GM19438 (cell line): ENCODE data around the gene CLMP.
A peak's percentile ranks its signal among the peaks of the same experiment; 100 is the strongest.

Source experiments
- ATAC-seq: cut with Tn5 transposase; IDR thresholded peaks from one replicate; pipeline ENCODE4 v1.9.1; 2021; ENCODE audit warnings: low read depth; ENCODE audit not compliant: unreplicated experiment

The CLMP gene

DNA sequence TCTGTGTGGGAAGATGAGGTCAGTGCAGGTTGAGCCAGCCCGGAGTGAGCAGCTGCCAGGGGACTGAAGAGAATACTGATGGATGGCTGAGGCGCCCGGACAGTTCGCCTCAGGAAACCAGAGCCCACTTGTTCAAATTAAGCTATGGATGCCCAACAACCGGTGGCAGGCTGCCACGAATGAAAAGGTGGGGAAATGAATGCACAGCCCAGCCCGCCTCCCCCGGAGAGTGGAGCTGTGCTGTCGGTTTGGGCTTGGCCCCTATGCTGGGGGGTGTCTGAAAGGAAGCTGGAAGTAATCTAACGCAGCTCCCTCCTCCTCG, 155.0 kb downstream of the CLMP start:
- ATAC-seq, result no peak

DNA sequence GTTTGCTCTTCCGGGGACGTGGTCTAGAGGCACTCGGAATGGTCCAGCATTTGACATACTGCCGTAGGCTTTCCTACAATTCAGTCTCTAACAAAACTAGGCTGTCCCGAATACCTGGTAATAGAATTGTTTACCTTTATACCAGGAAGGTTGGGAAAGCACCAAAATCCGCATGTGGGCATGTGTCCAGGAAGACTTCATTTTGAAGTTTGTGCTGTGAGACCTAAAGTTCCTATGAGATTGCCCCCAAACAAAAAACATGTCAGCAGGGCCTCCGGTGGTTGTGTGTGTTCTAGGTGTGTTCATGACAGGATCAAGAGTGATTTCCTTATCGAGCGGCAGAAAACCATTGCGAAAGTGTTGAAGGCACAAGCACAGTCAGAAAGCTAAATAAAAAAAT, 159.2 kb downstream of the CLMP start:
- ATAC-seq, result no peak

DNA sequence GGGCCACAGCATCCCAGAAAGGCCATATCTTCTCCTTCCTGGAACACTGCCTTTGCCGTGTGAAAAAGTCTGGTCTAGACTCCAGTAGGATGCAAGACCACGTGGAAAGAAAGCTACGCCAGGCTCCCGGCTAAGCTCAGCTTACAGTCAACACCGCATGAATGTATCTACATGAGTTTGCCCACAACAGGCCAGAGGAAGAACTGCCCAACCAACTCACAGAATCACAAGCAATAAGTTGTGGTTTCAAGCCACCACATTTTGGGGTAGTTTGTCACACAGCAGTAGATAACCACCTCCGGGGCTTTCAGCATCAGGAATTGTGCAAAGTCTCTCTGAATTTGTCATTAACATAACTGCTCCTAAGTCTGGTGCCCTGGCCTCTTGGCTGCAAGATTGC, 160.5 kb downstream of the CLMP start:
- ATAC-seq, result no peak

DNA sequence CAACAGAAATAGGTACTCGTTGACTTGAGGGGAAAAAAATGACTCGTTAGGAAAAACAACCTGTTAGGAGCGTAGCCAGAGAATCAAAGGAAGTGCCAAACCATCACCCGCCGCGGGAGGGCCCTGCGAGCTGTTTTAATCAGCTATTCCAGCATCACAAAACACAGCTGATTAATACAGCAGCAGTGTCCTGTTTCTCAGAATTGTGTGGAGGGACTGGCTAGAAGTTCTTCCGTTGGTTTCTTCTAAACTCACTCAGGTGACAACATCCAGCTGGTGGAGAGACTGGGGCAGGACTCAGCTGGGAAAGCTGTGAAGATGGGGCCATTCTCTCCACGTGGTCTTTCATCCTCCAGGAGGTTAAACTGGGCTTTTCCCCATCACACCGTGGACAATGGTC, 161.2 kb downstream of the CLMP start:
- no peak for ATAC-seq

DNA sequence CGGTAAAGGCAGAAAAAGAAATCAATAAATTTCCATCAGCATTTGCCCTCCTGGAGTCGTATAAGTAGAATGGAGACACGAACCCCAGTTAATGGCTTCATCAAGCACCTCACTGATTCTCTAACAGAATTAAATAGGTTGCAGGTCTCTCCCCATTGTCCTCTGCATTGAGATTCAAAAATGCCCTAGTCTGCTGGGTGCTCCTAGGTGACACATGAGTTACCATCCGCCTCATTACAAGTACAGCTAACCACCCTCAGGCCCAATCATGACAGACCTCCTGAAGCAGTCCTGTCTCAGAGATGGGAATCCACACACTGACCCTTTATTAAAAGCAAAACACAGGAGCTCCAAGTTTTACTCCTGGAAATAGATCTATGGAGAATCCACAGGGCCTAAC, 164.5 kb downstream of the CLMP start:
- no peak for ATAC-seq

DNA sequence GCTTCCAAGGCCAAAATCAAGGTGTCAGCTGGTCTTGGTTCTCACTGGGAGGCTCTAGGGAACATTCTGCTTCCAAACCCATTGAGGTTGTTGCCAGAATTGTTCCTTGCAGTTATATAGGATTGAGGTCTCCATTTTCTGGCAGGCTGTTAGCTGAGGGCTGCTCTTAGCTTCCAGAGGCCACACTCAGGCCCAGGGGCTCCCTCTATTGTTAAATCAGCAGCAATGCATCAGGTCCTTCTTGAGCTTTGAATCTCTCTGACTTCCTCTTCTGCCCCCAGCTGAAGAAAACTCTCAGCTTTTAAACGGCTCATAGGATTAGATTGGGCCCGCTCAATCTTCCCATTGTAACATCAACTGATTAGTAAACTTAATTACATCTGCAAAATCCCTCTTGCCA, 174.1 kb downstream of the CLMP start:
- peak; percentile 58 for ATAC-seq
